K562 (cell line): ENCODE measurements around the gene RTP3. TPM values are rescaled to one million over a fixed set of nuclear protein-coding genes. Genes with fewer than 3 reads are reported as not detected.

Experiments
- ATAC-seq: fragments of 200-7000 bp; cut with Tn5 transposase; 3 replicates; pipeline ENCODE4 v1.9.1; 2020; ENCODE audit warnings: moderate library complexity
- BruUV-seq: library from RNA; stranded (reverse); fragments of 400-500 nt; replicated peaks from 2 replicates; lab custom pipeline; 2021; lab: Mats Ljungman, UMichigan
- CTCF ChIA-PET: fragments of 300-600 bp; formaldehyde crosslinking; extraction: SDS; loops from one replicate; lab custom pipeline; 2021; ENCODE audit warnings: low intra/inter-chr PET ratio; lab: Yijun Ruan, JAX
- POLR2A ChIA-PET: fragments of 300-600, 350-650 bp; sonication (Branson Sonifier 250); formaldehyde crosslinking; extraction: SDS; loops from one replicate; lab custom pipeline; 2021; ENCODE audit warnings: antibody characterized with exemption, inconsistent platforms; lab: Yijun Ruan, JAX
- DNase-seq, 4 experiments: peaks; one replicate each; pipeline versions ENCODE4 v3.0.0 to v3.0.0-alpha.2; 2011 to 2018; ENCODE audit warnings: low spot score in 3 of 4, mixed read lengths in 3 of 4; ENCODE audit errors: extremely low read depth in 1 of 4
- FAIRE-seq: peaks from 2 replicates; lab custom pipeline; 2011; peaks lifted over from hg19 to GRCh38; lab: Jason Lieb, UNC
- H2AFZ ChIP-seq: 2 replicates; pipeline ENCODE4 v1.6.0; 2011; ENCODE audit warnings: low read depth, low read length, control low read depth, inconsistent platforms
- H3K27ac ChIP-seq: fragments of 200-600 bp; 3 replicates; pipeline ENCODE4 v1.8.0; 2011; ENCODE audit warnings: low read depth, mild to moderate bottlenecking, control low read depth, inconsistent platforms, low read length, moderate library complexity, mixed read lengths; ENCODE audit errors: extremely low read depth
- H3K27me3 ChIP-seq, 2 experiments: fragments of 300-600 bp in 1 of 2; 2 replicates in 1 of 2; 3 replicates in 1 of 2; pipeline versions ENCODE4 v1.6.0 to v1.8.0; 2011; ENCODE audit warnings: inconsistent platforms in 2 of 2, low read length in 2 of 2, mild to moderate bottlenecking in 1 of 2, mixed read lengths in 1 of 2, moderate library complexity in 1 of 2; ENCODE audit not compliant: control insufficient read depth in 2 of 2, insufficient read depth in 2 of 2
- H3K36me3 ChIP-seq: fragments of 300-600 bp; 3 replicates; pipeline ENCODE4 v1.8.0; 2011; ENCODE audit warnings: mild to moderate bottlenecking, low read length, inconsistent platforms; ENCODE audit not compliant: control insufficient read depth, insufficient read depth
- H3K4me1 ChIP-seq, 2 experiments: fragments of 200-600 bp in 1 of 2; replicated peaks in 1 of 2; 2 replicates in 1 of 2; 3 replicates in 1 of 2; pipeline versions ENCODE4 v1.5.1 to v1.8.0; 2011; ENCODE audit warnings: inconsistent platforms in 2 of 2, low read length in 2 of 2, mild to moderate bottlenecking in 1 of 2, mixed read lengths in 1 of 2, moderate library complexity in 1 of 2; ENCODE audit not compliant: control insufficient read depth in 2 of 2, insufficient read depth in 2 of 2
- H3K4me2 ChIP-seq: 2 replicates; pipeline ENCODE4 v1.6.1; 2011; ENCODE audit warnings: low read length, control low read depth, inconsistent platforms, mixed read lengths; ENCODE audit not compliant: insufficient read depth
- H3K4me3 ChIP-seq: fragments of 200-600 bp; sonication (generic), shearing (Covaris generic); 2 replicates; pipeline ENCODE4 v1.5.1; 2016; ENCODE audit warnings: control low read depth, inconsistent platforms
- H3K79me2 ChIP-seq: fragments of 200-600 bp; 3 replicates; pipeline ENCODE4 v1.8.0; 2011; ENCODE audit warnings: low read length, inconsistent platforms; ENCODE audit not compliant: control insufficient read depth, insufficient read depth
- H3K9ac ChIP-seq, 2 experiments: 2 replicates each; pipeline versions ENCODE4 v1.6.0 to v1.6.1; 2011; ENCODE audit warnings: low read depth in 2 of 2, low read length in 2 of 2, control low read depth in 1 of 2, inconsistent platforms in 1 of 2, mild to moderate bottlenecking in 1 of 2, mixed read lengths in 1 of 2; ENCODE audit not compliant: insufficient read depth in 1 of 2
- H3K9me1 ChIP-seq: one replicate; pipeline ENCODE4 v1.6.0; 2011; ENCODE audit warnings: inconsistent platforms, mild to moderate bottlenecking, low read length, moderate library complexity; ENCODE audit not compliant: control insufficient read depth, insufficient read depth
- H3K9me3 ChIP-seq: replicated peaks from 2 replicates; pipeline ENCODE4 v1.5.1; 2011; ENCODE audit warnings: low read depth, low read length, inconsistent platforms; ENCODE audit not compliant: control insufficient read depth, insufficient read depth
- H4K20me1 ChIP-seq: replicated peaks from 2 replicates; pipeline ENCODE4 v1.6.1; 2011; ENCODE audit warnings: low read length, inconsistent platforms, mixed read lengths; ENCODE audit not compliant: control insufficient read depth, insufficient read depth
- CEBPG ChIP-seq, 3 experiments: fragments of 200-800 bp in 1 of 3; sonication (Bioruptor generic) in 1 of 3; sonication (generic) in 1 of 3; formaldehyde crosslinking in 1 of 3; IDR thresholded peaks in 2 of 3; conservative IDR thresholded peaks in 1 of 3; 2 replicates each; pipeline versions ENCODE4 v1.6.1 to v1.8.0; 2016 to 2022; ENCODE audit warnings: missing compliant biosample characterization in 2 of 3, missing genetic modification characterization in 2 of 3, mild to moderate bottlenecking in 1 of 3, missing genetic modification reagents in 1 of 3
- EP300 ChIP-seq: IDR thresholded peaks from 2 replicates; pipeline ENCODE4 v1.6.1; 2012; ENCODE audit warnings: low read length, improper control_type of control experiment
- FOXK2 ChIP-seq, 2 experiments: fragments of 450-650 bp; IDR thresholded peaks in 1 of 2; conservative IDR thresholded peaks in 1 of 2; 2 replicates each; pipeline ENCODE4 v1.6.1; 2016; ENCODE audit warnings: low read depth in 2 of 2, mild to moderate bottlenecking in 1 of 2
- HMGN3 ChIP-seq: IDR thresholded peaks from 2 replicates; pipeline ENCODE4 v1.6.1; 2011; ENCODE audit warnings: borderline replicate concordance, low read depth, mild to moderate bottlenecking, mixed read lengths, low read length; ENCODE audit not compliant: insufficient read length; ENCODE audit errors: extremely low read depth
- IRF2 ChIP-seq: sonication (generic); formaldehyde crosslinking; IDR thresholded peaks from 2 replicates; pipeline ENCODE4 v1.8.1; 2022; ENCODE audit warnings: mild to moderate bottlenecking, missing genetic modification reagents
- JUN ChIP-seq, 2 experiments: sonication (generic) in 1 of 2; formaldehyde crosslinking in 1 of 2; IDR thresholded peaks; 2 replicates each; pipeline versions ENCODE4 v1.6.1 to v1.8.0; 2012 to 2022; ENCODE audit warnings: borderline replicate concordance in 2 of 2, mild to moderate bottlenecking in 2 of 2, improper control_type of control experiment in 1 of 2, low read depth in 1 of 2, low read length in 1 of 2, missing genetic modification reagents in 1 of 2
- KDM2B ChIP-seq: fragments of 250-450 bp; sonication (Bioruptor Pico); IDR thresholded peaks from 2 replicates; pipeline ENCODE4 v1.8.0; 2021; ENCODE audit warnings: mild to moderate bottlenecking, moderate library complexity
- MITF ChIP-seq: IDR thresholded peaks from 2 replicates; pipeline ENCODE4 v1.6.1; 2014; ENCODE audit warnings: antibody characterized with exemption
- NELFE ChIP-seq: IDR thresholded peaks from 2 replicates; pipeline ENCODE4 v1.6.1; 2011; ENCODE audit warnings: mild to moderate bottlenecking; ENCODE audit not compliant: insufficient read depth, insufficient read length
- PTTG1 ChIP-seq: fragments of 450-650 bp; IDR thresholded peaks from 2 replicates; pipeline ENCODE4 v1.6.1; 2016; ENCODE audit warnings: low read depth, mild to moderate bottlenecking, missing genetic modification characterization, missing compliant biosample characterization
- SRSF3 ChIP-seq: fragments of 200-400 bp; formaldehyde crosslinking; IDR thresholded peaks from 2 replicates; pipeline ENCODE4 v1.6.1; 2016; ENCODE audit warnings: mild to moderate bottlenecking, low read length, moderate library complexity; ENCODE audit not compliant: insufficient read depth
- TGIF2 ChIP-seq: sonication (generic); formaldehyde crosslinking; IDR thresholded peaks from 2 replicates; pipeline ENCODE4 v1.8.1; 2022; ENCODE audit warnings: mild to moderate bottlenecking, missing genetic modification reagents, moderate library complexity
- YBX1 ChIP-seq: fragments of 450-650 bp; IDR thresholded peaks from 2 replicates; pipeline ENCODE4 v1.7.1; 2016; ENCODE audit warnings: mild to moderate bottlenecking
- YY1 ChIP-seq, 3 experiments: IDR thresholded peaks; 2 replicates each; pipeline ENCODE4 v1.6.1; 2011; ENCODE audit warnings: low read length in 2 of 3, mild to moderate bottlenecking in 2 of 3, moderate library complexity in 2 of 3, borderline replicate concordance in 1 of 3, control low read depth in 1 of 3, low read depth in 1 of 3; ENCODE audit not compliant: insufficient read depth in 3 of 3, insufficient replicate concordance in 2 of 3, control insufficient read depth in 1 of 3, insufficient read length in 1 of 3; ENCODE audit errors: extremely low read depth in 1 of 3
- ZNF217 ChIP-seq: sonication (generic); formaldehyde crosslinking; IDR thresholded peaks from 2 replicates; pipeline ENCODE4 v1.8.0; 2022; ENCODE audit warnings: mild to moderate bottlenecking, missing genetic modification reagents
- ZNF232 ChIP-seq: sonication (generic); formaldehyde crosslinking; IDR thresholded peaks from 2 replicates; pipeline ENCODE4 v1.8.0; 2022; ENCODE audit warnings: mild to moderate bottlenecking, missing genetic modification reagents
- ZNF584 ChIP-seq: fragments of 200-800 bp; sonication (Bioruptor generic); IDR thresholded peaks from 2 replicates; pipeline ENCODE4 v1.6.1; 2016; ENCODE audit warnings: low read depth, mild to moderate bottlenecking, missing genetic modification characterization, missing compliant biosample characterization
- ZNF589 ChIP-seq: fragments of 200-800 bp; sonication (Bioruptor generic); IDR thresholded peaks from 2 replicates; pipeline ENCODE4 v1.6.1; 2016; ENCODE audit warnings: low read depth, missing genetic modification characterization, missing compliant biosample characterization
- WGBS: fragments of 100-300 bp; shearing (Covaris generic); methylation state at CpG from one replicate; pipeline ENCODE4 v1.1.6; 2016; ENCODE audit warnings: low coverage, mixed read lengths; ENCODE audit not compliant: insufficient coverage; ENCODE audit errors: missing lambda C conversion rate; 5-methylcytosine and 5-hydroxymethylcytosine counted together
- in situ Hi-C: fragments of 300-500 bp; cut with MboI; formaldehyde crosslinking; loops from 4 replicates; pipeline ENCODE4 v1.15.0; 2018; ENCODE audit warnings: inconsistent platforms, mixed read lengths
- intact Hi-C: fragments of 100-400 bp; cut with micrococcal nuclease; formaldehyde crosslinking; loops from 2 replicates; pipeline ENCODE4 v1.14.2; 2022
- polyA plus RNA-seq, 8 experiments: library from polyadenylated mRNA; depleted of rRNA in 4 of 8; stranded (reverse) in 5 of 8; unstranded in 3 of 8; fragments of >200 nt; fragmentation: Nextera tagmentation in 2 of 8; fragmentation: Illumina TruSeq in 1 of 8; extraction: Ambion mirVana in 2 of 8; extraction: Trizol in 1 of 8; gene quantifications; 2 replicates each; pipeline versions ENCODE4 v1.2.1 to v1.2.3, GENCODE V29; 2011 to 2014; ENCODE audit warnings: inconsistent platforms in 1 of 8, missing spikeins in 1 of 8
- total RNA-seq, 7 experiments: library from RNA; depleted of rRNA in 6 of 7; stranded (reverse); fragments of >200 nt in 6 of 7; fragmentation: Illumina TruSeq in 2 of 7; extraction: Trizol in 2 of 7; gene quantifications; 2 replicates each; pipeline versions ENCODE4 v1.2.1 to v1.2.3, GENCODE V29; 2011 to 2021; ENCODE audit warnings: low replicate concordance in 1 of 7

The RTP3 gene
- total and polyA plus RNA-seq, 9 of the 15 experiments (the other 6 are each of a cell fraction or from before 2014, with no cell fraction given) = not detected

GRCh38 chr3:46491089-46492070 lies 6.4 kb upstream of the RTP3 start:
- H3K36me3 ChIP-seq = no peaks in the 10 kb centered on the region
- ATAC-seq (no peak), FAIRE-seq (no peak), DNase-seq (no peak)
- BruUV-seq = no TSS peak
- H3K27ac ChIP-seq = no peak overlapping the region
- in situ Hi-C loops = no loop called here
- H4K20me1 ChIP-seq = 0 out of 2 replicates have a peak, but pooled peaks cover 3% of the 10 kb centered on the region
- peak overlapping the region; percentile 64 for H2AFZ ChIP-seq
- no peak overlapping the region for H3K4me3 ChIP-seq
- WGBS = 61% methylated on average over 11 of the region's 11 CpGs
- POLR2A ChIA-PET = interaction anchor here (0.6 to 2.3 kb wide), 3 partner anchors 9 to 37 kb away, joined by 3 to 8 read pairs (median 6); no protein-coding TSS in a partner anchor
- peak overlapping the region in 1 of 2 experiments; percentile 35; a peak in 1 of 4 replicates for H3K9ac ChIP-seq
- H3K4me1 ChIP-seq = peaks cover 28 to 50% of the 10 kb centered on the region in 2 experiments; a peak in 4 of 5 replicates
- CTCF ChIA-PET = interaction anchor here (7.1 kb wide), 1 partner anchor 66 kb away, joined by 177 read pairs; no protein-coding TSS in a partner anchor
- H3K9me3 ChIP-seq = no peaks in the 10 kb centered on the region
- H3K4me2 ChIP-seq = no peak overlapping the region
- H3K27me3 ChIP-seq = no peaks in the 10 kb centered on the region
- intact Hi-C loops = no loop called here
- peaks cover 2% of the 10 kb centered on the region for H3K9me1 ChIP-seq
- H3K79me2 ChIP-seq = no peaks in the 10 kb centered on the region
- TF ChIP-seq NELFE (no peak), JUN (IDR thresholded peaks at IDR 0.05; ENCODE audit: borderline replicate concordance, low read depth, low read length) (no peak), JUN (CRISPR knock-in tag; IDR thresholded peaks at IDR 0.05; ENCODE audit: borderline replicate concordance) (no peak), TGIF2 (CRISPR knock-in tag) (no peak), SRSF3 (no peak), EP300 (no peak), YBX1 (no peak), PTTG1 (tag) (no peak), CEBPG (CRISPR knock-in tag; IDR thresholded peaks at IDR 0.05) (no peak), CEBPG (tag; conservative IDR thresholded peaks at IDR 0.05 in 1 of 2, IDR thresholded peaks at IDR 0.05 in 1 of 2) (peak in 1 of 2 experiments; percentile 47; a peak in 2 of 4 replicates), KDM2B (no peak), HMGN3 (no peak), ZNF584 (CRISPR knock-in tag) (0 out of 2 replicates have a peak, but pooled peaks have one; percentile 39), YY1 (IDR thresholded peaks at IDR 0.05; ENCODE audit: borderline replicate concordance in 1 of 3, control insufficient read depth in 1 of 3, extremely low read depth in 1 of 3, insufficient read depth in 3 of 3, insufficient read length in 1 of 3, insufficient replicate concordance in 2 of 3, low read depth in 1 of 3, low read length in 2 of 3) (no peak), MITF (no peak), ZNF217 (CRISPR knock-in tag) (no peak), ZNF232 (CRISPR knock-in tag) (no peak), ZNF589 (CRISPR knock-in tag) (peak; percentile 70; the same call in 1 of the 2 replicates), FOXK2 (conservative IDR thresholded peaks at IDR 0.05 in 1 of 2, IDR thresholded peaks at IDR 0.05 in 1 of 2; ENCODE audit: low read depth in 2 of 2) (no peak), IRF2 (CRISPR knock-in tag) (no peak)
